ENCODE data around the gene ANP32E.

GRCh38 chr1:150226486-150226885 lies 9.4 kb downstream of the ANP32E start:
- no peak for TF ChIP-seq GATA2 (IDR thresholded peaks at IDR 0.05; ENCODE audit: low read depth, low read length)
- no peak for TF ChIP-seq GATA3 (IDR thresholded peaks at IDR 0.05; ENCODE audit: low read depth, low read length)
